HL-60 (cell line): ENCODE results near the gene NUDT19.
"Not testable (repeated sequence)": the region's sequence is repeated elsewhere in the genome, so short reads cannot be mapped to it uniquely, and the experiment has no call there.

Experiments used
- DNase-seq, 2 experiments: peaks; one replicate each; pipeline ENCODE4 v3.0.0-alpha.2; 2010 to 2020; ENCODE audit warnings: low read depth in 1 of 2, low spot score in 1 of 2
- H3K27ac ChIP-seq: fragments of 250-450 bp; sonication (Bioruptor Pico); replicated peaks from 2 replicates; pipeline ENCODE4 v1.5.1; 2020; ENCODE audit warnings: mild to moderate bottlenecking, moderate library complexity
- H3K27me3 ChIP-seq: fragments of 250-450 bp; sonication (Bioruptor Pico); 2 replicates; pipeline ENCODE4 v1.5.1; 2021; ENCODE audit warnings: mild to moderate bottlenecking, moderate library complexity; ENCODE audit not compliant: insufficient read depth, poor library complexity, severe bottlenecking
- H3K4me3 ChIP-seq: replicated peaks from 2 replicates; pipeline ENCODE4 v1.5.1; 2011; ENCODE audit warnings: mild to moderate bottlenecking, control low read depth, low read length; ENCODE audit not compliant: insufficient read depth
- CTCF ChIP-seq: IDR thresholded peaks from one replicate; pipeline ENCODE4 v1.5.1; 2011; ENCODE audit warnings: low read length, control low read depth, inconsistent platforms; ENCODE audit not compliant: insufficient read depth
- GABPA ChIP-seq: IDR thresholded peaks from 2 replicates; pipeline ENCODE4 v1.6.1; 2012; ENCODE audit warnings: low read depth
- POLR2AphosphoS5 ChIP-seq: IDR thresholded peaks from 2 replicates; pipeline ENCODE4 v1.6.1; 2012; ENCODE audit warnings: low read depth
- REST ChIP-seq: IDR thresholded peaks from 2 replicates; pipeline ENCODE4 v1.6.1; 2012; ENCODE audit warnings: low read depth; ENCODE audit not compliant: insufficient replicate concordance
- SPI1 ChIP-seq: IDR thresholded peaks from 2 replicates; pipeline ENCODE4 v1.6.1; 2012; ENCODE audit warnings: low read depth, mild to moderate bottlenecking, borderline replicate concordance

The NUDT19 gene

GRCh38 chr19:32743447-32743846 is 51.8 kb downstream of the NUDT19 start:
- Histone ChIP-seq H3K27ac (no peak overlapping the region), H3K27me3 (no peaks in the 10 kb centered on the region), H3K4me3 (no peak overlapping the region)
- TF ChIP-seq POLR2AphosphoS5 (no peak), CTCF (no peak), SPI1 (no peak), GABPA (no peak)
- DNase-seq: no peak

- no peaks in the 10 kb centered on the region for H3K27me3 ChIP-seq
- TF ChIP-seq GABPA (no peak), CTCF (no peak), SPI1 (no peak), POLR2AphosphoS5 (no peak), REST (no peak)
- no peak overlapping the region for H3K27ac ChIP-seq
- H3K4me3 ChIP-seq: no peak overlapping the region
- no peak for DNase-seq
These were observed 53.1 kb downstream of the NUDT19 start for GRCh38 chr19:32744555-32745325.

DNA sequence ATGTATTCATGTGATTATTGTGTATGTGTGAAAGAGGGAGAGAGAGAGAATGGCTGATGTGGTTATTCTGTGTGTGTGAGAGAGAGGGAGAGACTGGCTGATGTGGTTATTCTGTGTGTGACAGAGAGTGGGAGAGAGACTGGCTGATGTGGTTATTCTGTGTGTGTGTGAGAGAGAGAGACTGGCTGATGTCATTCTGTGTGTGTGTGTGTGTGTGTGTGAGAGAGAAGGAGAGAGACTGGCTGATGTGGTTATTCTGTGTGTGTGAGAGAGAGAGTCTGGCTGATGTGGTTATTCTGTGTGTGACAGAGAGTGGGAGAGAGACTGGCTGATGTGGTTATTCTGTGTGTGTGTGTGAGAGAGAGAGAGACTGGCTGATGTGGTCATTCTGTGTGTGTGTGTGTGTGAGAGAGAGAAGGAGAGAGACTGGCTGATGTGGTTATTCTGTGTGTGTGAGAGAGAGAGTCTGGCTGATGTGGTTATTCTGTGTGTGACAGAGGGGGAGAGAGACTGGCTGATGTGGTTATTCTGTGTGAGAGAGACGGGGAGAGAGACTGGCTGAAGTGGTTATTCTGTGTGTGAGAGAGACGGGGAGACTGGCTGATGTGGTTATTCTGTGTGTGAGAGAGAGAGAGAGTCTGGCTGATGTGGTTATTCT is 54.1 kb downstream of the NUDT19 start:
- not testable (repeated sequence) for H3K27me3 ChIP-seq, H3K4me3 ChIP-seq, H3K27ac ChIP-seq, DNase-seq

DNA sequence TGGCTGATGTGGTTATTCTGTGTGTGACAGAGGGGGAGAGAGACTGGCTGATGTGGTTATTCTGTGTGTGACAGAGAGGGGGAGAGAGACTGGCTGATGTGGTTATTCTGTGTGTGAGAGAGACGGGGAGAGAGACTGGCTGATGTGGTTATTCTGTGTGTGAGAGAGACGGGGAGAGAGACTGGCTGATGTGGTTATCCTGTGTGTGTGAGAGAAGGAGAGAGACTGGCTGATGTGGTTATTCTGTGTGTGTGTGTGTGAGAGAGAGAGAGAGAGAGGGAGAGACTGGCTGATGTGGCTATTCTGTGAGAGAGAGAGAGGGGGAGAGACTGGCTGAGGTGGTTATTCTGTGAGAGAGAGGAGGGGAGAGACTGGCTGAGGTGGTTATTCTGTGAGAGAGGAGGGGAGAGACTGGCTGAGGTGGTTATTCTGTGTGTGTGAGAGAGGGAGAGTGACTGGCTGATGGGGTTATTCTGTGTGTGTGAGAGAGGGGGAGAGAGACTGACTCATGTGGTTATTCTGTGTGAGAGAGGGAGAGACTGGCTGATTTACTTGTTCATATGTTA is 55.1 kb downstream of the NUDT19 start:
- H3K27me3 ChIP-seq, H3K27ac ChIP-seq, H3K4me3 ChIP-seq, DNase-seq: not testable (repeated sequence)

DNA sequence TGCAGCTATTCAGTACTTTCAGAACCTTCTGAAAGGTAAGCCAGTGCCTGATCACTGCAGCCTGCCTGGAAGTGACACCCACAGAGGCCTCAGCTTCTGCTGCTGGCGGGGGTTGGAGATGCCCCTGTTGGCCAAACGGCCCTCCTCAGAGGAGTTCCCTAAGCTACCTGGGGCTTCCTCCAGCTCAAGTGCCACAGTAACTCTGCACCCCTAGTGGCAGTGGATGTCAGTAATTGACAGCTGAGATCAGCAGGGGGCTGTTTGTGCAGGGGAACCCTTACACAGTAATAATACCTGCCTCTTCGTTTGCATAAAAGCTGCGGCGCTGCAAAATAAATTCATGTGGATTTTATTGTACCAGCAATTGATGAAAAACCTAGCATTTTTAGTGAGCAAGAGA is 56.9 kb downstream of the NUDT19 start:
- peak in 1 of 2 experiments; percentile 13 for DNase-seq
- TF ChIP-seq REST: no peak
- TF ChIP-seq SPI1: no peak
- no peak for TF ChIP-seq GABPA
- no peak for TF ChIP-seq POLR2AphosphoS5
- TF ChIP-seq CTCF: no peak
- Histone ChIP-seq H3K27ac (no peak overlapping the region), H3K27me3 (no peaks in the 10 kb centered on the region), H3K4me3 (no peak overlapping the region)
